Karpas-422 (cell line): ENCODE results near the gene MAD1L1. TPM values are rescaled to one million over a fixed set of nuclear protein-coding genes. Genes with fewer than 3 reads are reported as not detected.

Source experiments
- DNase-seq: peaks from one replicate; pipeline ENCODE4 v3.0.0-alpha.2; 2015
- H2AFZ ChIP-seq: fragments of 200-600 bp; sonication (generic); 2 replicates; pipeline ENCODE4 v1.6.1; 2014; ENCODE audit warnings: antibody characterized with exemption, low read length, mixed read lengths
- H3K27ac ChIP-seq: fragments of 200-600 bp; sonication (generic); 2 replicates; pipeline ENCODE4 v1.5.1; 2014; ENCODE audit warnings: mild to moderate bottlenecking, low read length, moderate library complexity
- H3K27me3 ChIP-seq: fragments of 200-600 bp; sonication (generic); 2 replicates; pipeline ENCODE4 v1.6.1; 2014; ENCODE audit warnings: low read length, mixed read lengths
- H3K36me3 ChIP-seq: fragments of 200-600 bp; sonication (generic); 2 replicates; pipeline ENCODE4 v1.6.1; 2014; ENCODE audit warnings: low read length, mixed read lengths; ENCODE audit not compliant: insufficient read depth
- H3K4me1 ChIP-seq: fragments of 200-600 bp; sonication (generic); 2 replicates; pipeline ENCODE4 v1.6.1; 2014; ENCODE audit warnings: mild to moderate bottlenecking, low read length, mixed read lengths
- H3K4me2 ChIP-seq: fragments of 200-600 bp; sonication (generic); 2 replicates; pipeline ENCODE4 v1.6.1; 2014; ENCODE audit warnings: low read length, low read depth, mild to moderate bottlenecking; ENCODE audit not compliant: poor library complexity, severe bottlenecking
- H3K4me3 ChIP-seq: fragments of 200-600 bp; sonication (generic); 2 replicates; pipeline ENCODE4 v1.5.1; 2014; ENCODE audit warnings: mild to moderate bottlenecking, antibody characterized with exemption, low read length, mixed read lengths
- H3K79me2 ChIP-seq: fragments of 200-600 bp; sonication (generic); 2 replicates; pipeline ENCODE4 v1.6.1; 2014; ENCODE audit warnings: mild to moderate bottlenecking, low read length, mixed read lengths
- H3K9ac ChIP-seq: fragments of 200-600 bp; sonication (generic); 2 replicates; pipeline ENCODE4 v1.6.0; 2014; ENCODE audit warnings: low read length
- H3K9me2 ChIP-seq: fragments of 200-600 bp; sonication (generic), shearing (Covaris generic); replicated peaks from 2 replicates; pipeline ENCODE4 v1.6.0; 2014; ENCODE audit warnings: mild to moderate bottlenecking, low read length, moderate library complexity; ENCODE audit not compliant: insufficient read depth
- H3K9me3 ChIP-seq: fragments of 300-700, 200-600 bp; sonication (generic); 2 replicates; pipeline ENCODE4 v1.6.1; 2014; ENCODE audit warnings: low read length, mixed read lengths
- H4K20me1 ChIP-seq: fragments of 200-600 bp; sonication (generic); 2 replicates; pipeline ENCODE4 v1.6.1; 2014; ENCODE audit warnings: mild to moderate bottlenecking, antibody characterized with exemption, low read length, low read depth; ENCODE audit not compliant: insufficient read depth
- total RNA-seq: library from RNA; depleted of rRNA; stranded (reverse); fragments of >200 nt; shearing (Covaris generic); gene quantifications from 2 replicates; pipeline ENCODE4 v1.2.3, GENCODE V29; 2014; ENCODE audit warnings: low replicate concordance

The MAD1L1 gene
- total RNA-seq, 1 experiment from 2014 or later = 38.6 TPM

DNA sequence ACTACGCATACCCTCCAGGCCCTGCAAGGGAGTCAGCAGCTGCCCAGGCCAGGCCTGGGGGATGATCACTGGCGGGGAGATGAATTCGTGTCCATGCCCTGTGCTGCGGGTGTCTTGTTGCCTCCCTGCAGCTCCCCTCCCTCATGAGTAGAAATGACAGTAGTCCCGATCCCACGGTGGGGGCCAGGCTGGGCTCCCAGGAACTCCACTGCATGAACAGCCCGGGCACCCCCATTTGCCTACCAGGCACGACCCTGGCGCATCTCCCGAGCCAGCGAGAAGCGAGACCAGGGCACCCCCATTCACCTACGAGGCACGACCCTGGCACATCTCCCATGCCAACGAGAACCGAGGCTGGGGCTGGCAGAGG, 316.2 kb downstream of the MAD1L1 start:
- Histone ChIP-seq H3K9ac (no peak overlapping the region), H3K9me2 (no peaks in the 10 kb centered on the region), H3K27ac (no peak overlapping the region), H3K9me3 (no peaks in the 10 kb centered on the region), H3K4me2 (no peak overlapping the region), H3K4me1 (peaks cover 16% of the 10 kb centered on the region), H3K27me3 (no peaks in the 10 kb centered on the region), H4K20me1 (no peaks in the 10 kb centered on the region), H3K36me3 (no peaks in the 10 kb centered on the region), H3K79me2 (no peaks in the 10 kb centered on the region), H2AFZ (no peak overlapping the region), H3K4me3 (no peak overlapping the region)
- DNase-seq = no peak

DNA sequence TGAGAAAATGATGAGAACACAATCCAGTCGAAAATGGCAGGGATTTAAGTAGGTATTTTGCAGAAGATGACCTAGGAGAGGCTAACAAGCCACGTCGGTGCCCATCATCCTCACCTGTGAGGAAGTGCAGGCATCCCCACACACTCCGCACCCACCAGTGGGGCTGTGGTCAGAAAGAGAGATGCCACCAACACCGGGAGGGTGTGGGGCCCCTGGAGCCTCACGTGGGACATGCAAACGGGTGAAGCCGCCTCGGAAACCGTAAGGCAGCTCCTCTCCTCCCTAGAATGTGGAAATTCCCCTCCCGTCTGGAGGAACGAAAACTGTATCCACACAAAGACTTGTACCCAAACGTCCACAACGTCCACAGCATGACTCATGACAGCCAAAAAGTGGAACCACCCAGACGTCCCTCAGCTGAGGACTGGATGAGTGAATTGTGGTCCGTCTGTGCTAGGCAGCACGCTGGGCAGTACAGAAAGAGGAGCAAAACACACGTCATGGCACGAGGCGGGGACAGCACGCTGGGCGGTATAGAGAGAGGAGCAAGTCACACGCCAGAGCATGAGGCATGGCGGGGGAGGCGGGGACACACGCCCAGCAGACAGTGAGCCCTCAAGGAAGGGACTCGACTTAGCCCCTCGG, 316.7 kb downstream of the MAD1L1 start:
- Histone ChIP-seq H4K20me1 (no peaks in the 10 kb centered on the region), H3K79me2 (no peaks in the 10 kb centered on the region), H3K9me3 (no peaks in the 10 kb centered on the region), H3K27me3 (no peaks in the 10 kb centered on the region), H3K4me3 (no peak overlapping the region), H3K36me3 (no peaks in the 10 kb centered on the region), H3K4me1 (peaks cover 16% of the 10 kb centered on the region), H3K27ac (no peak overlapping the region), H3K9ac (no peak overlapping the region), H3K4me2 (no peak overlapping the region), H2AFZ (no peak overlapping the region), H3K9me2 (no peaks in the 10 kb centered on the region)
- no peak for DNase-seq

DNA sequence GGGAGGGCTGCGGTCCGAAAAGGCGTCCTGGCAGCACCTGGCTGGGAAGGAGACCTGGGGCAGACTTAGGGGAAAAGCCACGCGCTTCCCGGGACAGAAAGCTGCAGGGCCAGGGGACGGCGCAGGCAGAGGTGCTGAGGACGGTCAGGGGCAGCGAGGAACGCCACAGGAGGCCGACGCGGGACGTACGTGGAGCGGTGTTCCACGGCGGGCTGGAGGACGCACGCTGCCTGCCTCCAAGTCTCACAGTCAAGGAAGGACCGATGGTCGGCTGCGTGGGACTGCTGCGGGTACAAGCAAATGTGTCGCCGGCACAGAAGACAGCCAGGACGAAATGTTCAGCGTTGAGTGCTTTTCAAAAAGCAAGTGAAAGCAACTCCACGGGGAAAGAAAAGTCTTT, 317.4 kb downstream of the MAD1L1 start:
- no peaks in the 10 kb centered on the region for H3K27me3 ChIP-seq
- no peak overlapping the region for H3K4me3 ChIP-seq
- H3K79me2 ChIP-seq = no peaks in the 10 kb centered on the region
- no peaks in the 10 kb centered on the region for H4K20me1 ChIP-seq
- H2AFZ ChIP-seq = no peak overlapping the region
- H3K36me3 ChIP-seq = no peaks in the 10 kb centered on the region
- H3K4me1 ChIP-seq = peaks cover 8% of the 10 kb centered on the region
- no peaks in the 10 kb centered on the region for H3K9me3 ChIP-seq
- H3K4me2 ChIP-seq = no peak overlapping the region
- no peak overlapping the region for H3K9ac ChIP-seq
- DNase-seq = no peak
- H3K9me2 ChIP-seq = no peaks in the 10 kb centered on the region
- no peak overlapping the region for H3K27ac ChIP-seq

DNA sequence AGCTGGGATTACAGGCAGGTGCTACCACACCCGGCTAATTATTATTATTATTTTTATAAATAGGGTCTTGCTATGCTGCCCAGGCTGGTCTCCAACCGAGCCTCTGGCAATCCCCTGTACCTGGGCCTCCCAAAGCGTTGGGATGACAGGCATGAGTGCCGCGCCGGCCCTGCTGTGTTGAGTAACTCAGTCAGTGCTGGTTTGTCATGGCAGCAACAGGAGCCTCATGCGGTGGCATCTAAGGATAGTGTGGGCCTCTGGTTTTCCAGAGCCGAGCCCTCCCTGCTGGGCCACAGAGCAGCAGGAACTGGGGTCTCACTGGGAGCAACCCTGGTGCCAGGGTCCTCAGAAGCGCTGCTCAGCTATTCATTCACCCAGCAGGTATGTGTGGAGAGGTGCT, 318.0 kb downstream of the MAD1L1 start:
- no peak for DNase-seq
- Histone ChIP-seq H3K9me2 (no peaks in the 10 kb centered on the region), H3K27me3 (no peaks in the 10 kb centered on the region), H3K79me2 (no peaks in the 10 kb centered on the region), H2AFZ (no peak overlapping the region), H3K27ac (no peak overlapping the region), H3K4me1 (peaks cover 2% of the 10 kb centered on the region), H4K20me1 (no peaks in the 10 kb centered on the region), H3K4me2 (no peak overlapping the region), H3K36me3 (no peaks in the 10 kb centered on the region), H3K9me3 (no peaks in the 10 kb centered on the region), H3K4me3 (no peak overlapping the region), H3K9ac (no peak overlapping the region)

DNA sequence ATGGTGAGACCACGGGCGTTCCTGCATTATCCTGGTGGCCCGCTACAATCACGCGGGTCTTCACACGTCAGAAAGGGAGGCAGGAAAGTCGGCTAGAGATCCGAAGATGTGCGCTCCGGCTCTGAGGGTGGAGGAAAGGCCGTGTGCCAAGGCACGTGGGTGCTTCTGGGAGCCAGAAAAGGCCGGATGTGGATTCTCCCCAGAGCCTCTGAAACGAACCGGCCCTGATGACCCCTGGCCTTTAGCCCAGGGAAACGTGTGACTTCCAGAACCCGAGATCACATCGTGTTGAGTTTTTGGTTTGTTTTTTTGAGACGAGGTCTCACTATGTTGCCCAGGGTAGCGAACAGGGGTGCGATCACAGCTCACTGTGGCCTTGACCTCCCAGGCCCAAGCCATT, 318.4 kb downstream of the MAD1L1 start:
- no peaks in the 10 kb centered on the region for H3K4me1 ChIP-seq
- no peak overlapping the region for H3K9ac ChIP-seq
- H3K9me2 ChIP-seq = no peaks in the 10 kb centered on the region
- no peaks in the 10 kb centered on the region for H4K20me1 ChIP-seq
- no peaks in the 10 kb centered on the region for H3K79me2 ChIP-seq
- DNase-seq = no peak
- no peak overlapping the region for H3K4me3 ChIP-seq
- H3K27ac ChIP-seq = no peak overlapping the region
- no peak overlapping the region for H2AFZ ChIP-seq
- H3K36me3 ChIP-seq = no peaks in the 10 kb centered on the region
- H3K4me2 ChIP-seq = no peak overlapping the region
- no peaks in the 10 kb centered on the region for H3K9me3 ChIP-seq
- no peaks in the 10 kb centered on the region for H3K27me3 ChIP-seq

DNA sequence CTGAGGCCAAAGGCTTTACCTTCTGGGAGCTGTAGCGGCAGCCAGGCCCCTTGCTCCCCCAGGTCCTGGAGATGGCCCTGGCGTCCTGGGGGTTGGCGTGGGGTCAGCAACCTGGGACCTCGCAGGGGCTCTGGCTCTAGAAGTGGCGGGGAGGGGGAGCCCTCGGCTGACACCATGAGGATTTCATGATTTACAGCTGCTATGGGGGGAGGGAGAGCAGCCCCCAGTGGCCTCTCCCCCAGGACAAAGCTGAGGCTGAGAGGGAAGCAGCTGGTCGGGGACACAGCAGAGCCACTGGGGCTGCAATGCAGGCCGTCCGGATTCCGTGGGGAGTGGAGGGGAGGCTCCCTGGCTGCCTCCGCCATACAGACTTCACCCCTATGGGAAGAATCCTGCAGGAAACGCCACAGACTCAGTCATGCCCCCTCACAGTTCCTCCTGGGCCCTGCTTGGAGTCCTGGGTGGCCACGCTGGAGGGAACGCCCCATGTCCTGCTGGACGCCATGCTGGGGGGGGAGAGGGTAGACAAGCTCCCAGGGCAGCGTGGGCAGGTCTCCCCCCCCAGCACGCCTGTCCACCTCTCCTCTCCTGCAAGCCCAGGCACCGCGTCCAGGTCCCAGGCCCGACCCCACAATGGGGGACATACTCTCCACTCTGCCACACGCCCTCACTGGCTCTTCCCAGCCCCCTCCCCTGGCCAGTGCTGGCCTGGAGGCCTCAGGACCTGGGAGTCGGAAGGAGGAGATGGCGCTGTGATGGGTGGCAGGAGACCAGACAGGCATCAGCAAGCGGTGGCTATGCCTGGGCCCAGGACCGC, 319.1 kb downstream of the MAD1L1 start:
- Histone ChIP-seq H3K4me2 (no peak overlapping the region), H3K9me2 (no peaks in the 10 kb centered on the region), H3K4me1 (no peaks in the 10 kb centered on the region), H3K9me3 (no peaks in the 10 kb centered on the region), H3K36me3 (no peaks in the 10 kb centered on the region), H3K27me3 (no peaks in the 10 kb centered on the region), H4K20me1 (no peaks in the 10 kb centered on the region), H3K4me3 (no peak overlapping the region), H2AFZ (no peak overlapping the region), H3K9ac (no peak overlapping the region), H3K79me2 (no peaks in the 10 kb centered on the region), H3K27ac (no peak overlapping the region)
- no peak for DNase-seq

DNA sequence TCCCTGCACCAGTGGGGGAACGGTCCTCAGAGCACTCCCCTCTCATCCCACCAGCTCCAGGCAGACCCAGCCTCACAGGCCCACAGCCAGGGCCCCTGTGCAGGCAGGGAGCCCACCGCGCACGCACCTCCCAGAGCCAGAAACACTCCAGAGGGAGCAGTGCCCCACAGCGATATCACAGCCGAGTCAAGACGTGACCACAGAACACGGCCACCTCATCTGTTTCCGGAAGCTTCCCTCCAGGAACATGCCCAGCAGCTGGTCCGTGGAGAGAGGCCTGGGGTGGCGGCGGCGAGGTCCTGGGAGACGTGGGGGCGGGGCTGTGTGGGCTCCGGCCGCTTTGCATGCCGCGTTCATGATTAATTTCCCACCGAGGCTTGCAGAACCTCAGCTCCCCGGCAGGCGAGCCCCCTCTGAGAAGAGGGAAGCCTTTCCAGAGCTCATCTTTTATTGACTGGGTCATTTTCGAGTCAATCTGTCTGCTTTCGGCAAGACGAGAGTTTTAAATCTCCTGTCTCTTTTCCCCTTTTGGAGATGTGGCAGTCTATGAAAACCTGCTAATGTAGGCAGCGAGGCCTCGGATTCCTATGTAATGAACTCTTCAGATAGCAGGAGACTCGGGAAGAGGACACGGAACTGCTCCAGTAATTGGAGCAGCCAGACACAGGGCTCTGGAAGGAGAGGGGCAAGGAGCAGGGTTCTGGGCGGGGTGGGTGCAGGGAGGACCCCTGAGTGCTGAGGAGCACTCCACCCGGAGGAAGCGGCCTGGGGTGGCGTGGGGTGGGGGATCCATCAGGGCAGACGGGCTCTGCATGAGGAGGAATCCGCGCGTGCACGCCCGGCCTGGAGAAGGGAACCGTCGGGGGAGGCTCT, 319.9 kb downstream of the MAD1L1 start:
- Histone ChIP-seq H3K27ac (no peak overlapping the region), H3K9ac (no peak overlapping the region), H3K9me3 (no peaks in the 10 kb centered on the region), H3K36me3 (no peaks in the 10 kb centered on the region), H4K20me1 (no peaks in the 10 kb centered on the region), H3K4me3 (no peak overlapping the region), H3K79me2 (no peaks in the 10 kb centered on the region), H3K9me2 (no peaks in the 10 kb centered on the region), H3K27me3 (no peaks in the 10 kb centered on the region), H2AFZ (no peak overlapping the region), H3K4me1 (no peaks in the 10 kb centered on the region), H3K4me2 (no peak overlapping the region)
- DNase-seq = no peak

DNA sequence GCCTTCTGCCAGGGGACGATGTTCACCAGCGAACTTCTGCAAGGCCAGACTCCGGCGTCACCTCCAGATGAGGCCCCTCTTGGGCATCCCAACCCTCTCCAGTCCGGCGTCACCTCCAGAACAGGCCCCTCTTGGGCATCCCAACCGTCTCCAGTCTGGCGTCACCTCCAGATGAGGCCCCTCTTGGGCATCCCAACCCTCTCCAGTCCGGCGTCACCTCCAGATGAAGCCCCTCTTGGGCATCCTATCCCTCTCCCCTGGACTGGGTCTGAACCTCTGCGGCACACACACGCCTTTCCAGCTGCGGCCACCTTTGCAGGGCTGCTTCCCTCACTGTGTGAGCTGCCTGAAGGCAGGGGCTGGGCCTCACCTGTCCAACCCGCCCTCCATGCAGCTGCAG, 321.2 kb downstream of the MAD1L1 start:
- Histone ChIP-seq H3K9ac (no peak overlapping the region), H3K27me3 (no peaks in the 10 kb centered on the region), H4K20me1 (no peaks in the 10 kb centered on the region), H2AFZ (no peak overlapping the region), H3K27ac (no peak overlapping the region), H3K9me3 (no peaks in the 10 kb centered on the region), H3K4me3 (no peak overlapping the region), H3K9me2 (no peaks in the 10 kb centered on the region), H3K36me3 (no peaks in the 10 kb centered on the region), H3K4me2 (no peak overlapping the region), H3K4me1 (no peaks in the 10 kb centered on the region), H3K79me2 (no peaks in the 10 kb centered on the region)
- no peak for DNase-seq
